Stimulated activated CD4-positive, alpha-beta T cell treated with anti-CD3 and anti-CD28 coated beads, Interleukin-12 subunit alpha, Interleukin-12 subunit beta, amount 100 ng/mL, for 24 hours (primary cell): ENCODE measurements around the gene TMEM140.

Source experiments
- DNase-seq, 2 experiments: peaks; one replicate each; pipeline ENCODE4 v3.0.0-alpha.2; 2020; ENCODE audit warnings: low read depth in 2 of 2

TMEM140 gene

GRCh38 chr7:135215698-135216097 is 67.8 kb downstream of the TMEM140 start:
- no peak for DNase-seq
